HG02798 (cell line): ENCODE measurements around the gene NLRC4.
"Not testable (repeated sequence)": the region's sequence is repeated elsewhere in the genome, so short reads cannot be mapped to it uniquely, and the experiment has no call there.

Source experiments
- ATAC-seq: cut with Tn5 transposase; IDR thresholded peaks from one replicate; pipeline ENCODE4 v1.9.1; 2021; ENCODE audit warnings: mild to moderate bottlenecking; ENCODE audit not compliant: unreplicated experiment, poor library complexity

Gene NLRC4

DNA sequence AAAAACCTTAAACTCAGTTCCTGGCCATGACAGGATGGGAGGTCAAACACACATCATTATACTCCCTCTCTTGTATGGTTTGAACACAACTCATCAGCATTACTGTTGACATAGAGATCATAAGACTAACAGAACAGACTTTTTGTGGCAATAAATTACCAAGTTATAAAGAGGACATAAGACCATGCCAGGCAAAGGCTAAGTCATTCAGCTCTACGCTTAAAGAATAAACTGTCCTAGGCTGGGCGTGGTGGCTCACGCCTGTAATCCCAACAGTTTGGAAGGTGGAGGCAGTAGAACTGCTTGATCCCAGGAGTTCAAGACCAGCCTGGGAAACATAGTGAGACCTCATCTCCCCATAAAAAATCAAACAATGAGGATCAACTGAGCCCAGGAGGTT is 16.4 kb downstream of the NLRC4 start:
- ATAC-seq: no peak

DNA sequence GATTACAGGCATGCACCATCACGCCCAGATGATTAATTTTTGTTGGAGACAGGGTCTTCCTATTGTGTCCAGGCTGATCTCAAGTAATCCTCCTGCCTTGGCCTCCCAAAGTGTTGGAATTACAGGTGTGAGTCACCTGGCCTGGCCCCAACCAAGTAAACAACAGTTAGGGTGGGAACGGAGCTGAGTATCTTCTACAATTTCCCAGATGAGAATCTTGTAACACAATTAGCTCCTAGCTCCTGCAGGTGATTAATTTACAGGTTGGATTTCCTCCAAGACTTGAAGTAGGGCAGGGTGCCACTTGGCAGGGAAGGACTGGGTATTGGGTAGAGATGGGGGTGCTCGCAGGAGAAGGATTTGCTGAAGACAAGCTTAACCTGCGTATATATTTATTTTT is 17.8 kb downstream of the NLRC4 start:
- no peak for ATAC-seq

DNA sequence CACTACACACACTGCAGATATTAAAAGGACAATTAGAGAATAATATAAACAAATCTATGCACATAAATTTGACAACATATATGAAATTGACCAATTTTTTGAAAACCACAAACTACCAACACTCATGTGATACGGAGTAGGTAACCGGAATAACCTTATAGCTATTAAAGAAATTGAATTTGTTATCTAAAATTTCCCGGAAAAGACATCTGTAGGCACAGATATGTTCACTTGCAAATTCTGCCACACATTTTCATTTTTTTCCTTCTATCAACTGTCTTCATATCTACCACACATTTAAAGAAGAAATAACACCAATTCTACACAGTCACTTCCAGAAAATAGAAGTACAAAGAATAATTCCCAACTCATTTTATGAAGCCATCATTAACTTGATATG is 22.4 kb downstream of the NLRC4 start:
- ATAC-seq: no peak

DNA sequence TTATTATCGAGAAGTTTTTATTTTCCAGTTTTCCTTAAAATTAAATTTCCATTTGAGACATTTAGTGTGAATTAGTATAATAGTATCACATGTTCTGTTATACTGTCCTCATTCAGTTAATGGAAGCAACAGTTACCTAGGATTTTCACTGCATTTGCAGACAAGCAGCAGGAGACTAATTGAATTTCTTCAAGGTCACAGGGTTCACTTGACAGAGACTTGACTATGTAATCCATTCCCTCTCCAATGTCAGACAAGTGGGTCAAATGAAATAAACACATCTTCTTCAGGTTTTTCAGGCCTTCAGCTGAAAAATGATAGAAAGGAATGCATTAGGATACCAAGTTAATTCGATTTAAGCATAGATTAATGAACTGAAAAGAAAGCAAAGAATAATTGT is 26.7 kb downstream of the NLRC4 start:
- no peak for ATAC-seq

DNA sequence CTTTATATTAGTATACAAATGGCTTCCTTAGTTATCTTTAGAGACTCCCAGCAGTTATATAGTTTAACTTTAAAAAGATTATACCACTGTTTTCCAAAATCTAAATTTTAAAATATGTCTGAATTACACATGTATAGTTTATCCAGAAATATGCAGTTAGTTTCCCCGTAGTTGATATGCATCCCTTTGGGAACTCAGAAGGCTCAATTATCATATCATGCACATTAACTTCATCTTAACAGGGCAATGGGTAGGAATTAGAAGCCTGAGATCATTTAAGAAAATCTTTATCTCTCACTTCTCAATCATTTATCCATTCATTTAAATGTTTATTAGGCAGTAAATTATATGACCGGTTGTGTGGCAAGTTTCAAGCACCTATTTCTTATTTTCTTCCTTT is 27.2 kb downstream of the NLRC4 start:
- ATAC-seq: no peak

DNA sequence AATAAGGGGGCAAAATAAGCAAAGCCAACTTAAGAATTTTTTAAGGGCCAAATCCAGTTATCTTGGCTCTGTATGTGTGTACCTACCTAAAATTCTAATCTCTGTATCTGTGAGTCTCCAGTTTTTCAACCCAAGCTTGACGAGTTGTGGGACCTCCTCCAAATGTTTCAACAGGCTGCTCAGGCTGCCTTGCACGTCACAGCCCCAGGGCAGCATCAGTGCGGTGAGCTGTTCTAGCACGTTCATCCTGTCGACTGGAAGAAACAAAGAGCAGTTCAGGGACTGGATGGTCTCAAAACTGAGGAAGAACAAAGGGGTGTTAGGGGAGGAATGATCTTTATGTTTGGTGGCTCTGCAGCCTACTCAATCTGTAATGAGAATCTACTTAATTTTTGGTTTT is 29.4 kb downstream of the NLRC4 start:
- no peak for ATAC-seq

DNA sequence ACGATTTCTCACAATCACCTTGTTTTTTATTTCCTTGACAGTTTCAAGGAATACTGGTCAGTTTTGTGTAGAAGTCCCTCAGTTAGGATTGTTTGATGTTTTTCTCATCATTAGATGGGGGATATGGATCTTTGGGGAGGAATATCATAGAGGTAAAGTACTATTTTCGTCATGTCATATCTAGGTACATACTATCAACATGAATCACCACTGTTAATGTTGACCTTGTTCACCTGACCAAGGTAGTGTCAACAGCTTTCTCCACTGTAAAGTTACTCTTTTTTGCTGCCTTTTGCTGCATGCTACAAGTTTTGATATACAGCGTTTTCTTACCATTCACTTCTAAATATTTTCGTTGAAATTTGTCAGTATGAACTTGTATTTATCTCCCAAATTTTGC is 32.7 kb downstream of the NLRC4 start:
- no peak for ATAC-seq

DNA sequence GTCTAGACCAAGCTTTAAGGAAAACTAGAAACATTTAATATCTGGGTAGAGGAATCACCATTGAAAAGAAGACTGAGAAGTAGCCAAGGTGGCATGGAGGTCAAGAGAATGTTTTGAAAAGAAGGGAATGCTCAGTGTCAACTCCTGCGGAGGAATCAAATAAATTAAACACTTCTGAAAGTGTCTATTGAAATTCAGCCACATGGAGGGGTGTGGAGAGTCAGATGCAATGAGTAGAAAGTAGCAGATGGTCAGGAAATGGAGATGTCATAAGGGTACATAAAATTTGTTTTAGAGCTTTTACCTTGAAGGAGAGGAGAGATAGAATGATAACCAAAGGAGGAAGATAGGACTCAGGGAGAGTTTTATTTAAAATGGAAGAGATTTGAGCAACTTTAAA is 35.1 kb downstream of the NLRC4 start:
- ATAC-seq: no peak

DNA sequence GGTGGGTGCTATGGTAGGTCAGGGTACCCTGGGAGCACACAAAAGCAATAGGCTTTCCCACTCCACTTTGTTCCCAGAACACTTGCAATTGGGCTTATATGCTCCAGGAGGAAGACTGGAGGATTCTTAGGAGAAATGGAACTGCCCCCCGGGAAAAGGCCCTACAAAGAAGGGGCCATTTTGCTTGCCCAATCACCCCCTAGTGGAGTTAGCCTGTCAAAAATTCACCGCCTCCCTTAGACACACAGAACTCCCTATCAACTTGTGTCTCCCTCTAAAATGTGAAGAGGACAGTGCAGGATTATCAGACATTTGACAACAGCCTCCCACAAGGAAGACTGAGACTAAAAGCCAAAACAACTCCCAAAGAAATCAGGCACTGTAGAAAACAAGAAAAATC is 36.5 kb downstream of the NLRC4 start:
- ATAC-seq: no peak

DNA sequence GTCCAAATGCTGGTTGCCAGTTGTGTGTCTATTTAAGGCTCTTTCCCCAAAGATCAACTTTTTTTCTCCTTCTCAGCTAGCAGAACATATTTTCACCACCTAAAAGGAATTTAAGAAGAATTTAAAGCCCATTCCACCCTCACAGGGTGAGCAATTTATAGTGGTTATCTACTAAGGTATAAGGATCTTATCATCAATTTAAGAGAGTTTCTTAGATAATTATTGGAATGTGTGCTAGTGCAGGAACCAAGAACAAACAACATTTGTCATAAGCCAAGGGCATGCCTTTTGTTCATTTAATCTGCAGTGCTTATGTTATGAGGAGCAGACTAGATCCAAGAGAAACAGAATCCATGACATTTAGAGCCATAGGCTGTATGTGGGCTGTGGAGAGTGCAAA is 37.2 kb downstream of the NLRC4 start:
- no peak for ATAC-seq

DNA sequence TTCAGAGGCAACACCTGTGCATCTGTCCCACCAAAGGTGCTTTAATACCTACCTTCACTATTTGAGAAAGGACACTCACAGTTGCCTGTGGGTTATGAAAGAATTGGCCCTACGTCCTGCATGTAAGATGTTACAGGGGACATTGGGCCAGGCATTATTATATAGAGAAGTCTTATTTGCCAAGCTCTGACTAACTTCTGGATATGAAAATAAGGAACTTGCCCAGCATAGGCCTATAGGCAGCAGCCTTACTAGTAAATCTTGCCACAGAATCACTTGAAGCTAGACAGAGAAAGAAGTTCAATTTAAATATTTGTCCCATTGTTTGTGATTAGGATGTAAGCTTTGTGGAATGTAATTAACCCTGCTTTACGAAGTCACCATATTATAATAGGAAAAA is 41.7 kb downstream of the NLRC4 start:
- ATAC-seq: no peak

DNA sequence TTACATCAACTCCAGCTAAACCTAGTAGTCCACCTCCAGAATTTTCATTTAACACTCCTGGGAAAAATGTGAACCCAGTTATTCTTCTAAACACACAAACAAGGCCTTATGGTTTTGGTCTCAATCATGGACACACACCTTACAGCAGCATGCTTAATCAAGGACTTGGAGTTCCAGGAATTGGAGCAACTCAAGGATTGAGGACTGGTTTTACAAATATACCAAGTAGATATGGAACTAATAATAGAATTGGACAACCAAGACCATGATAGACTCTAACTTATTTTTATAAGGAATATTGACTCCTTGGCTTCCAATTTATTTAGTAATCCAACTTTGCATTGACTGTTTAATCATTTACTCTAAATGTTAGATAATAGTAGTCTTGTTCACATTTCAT is 44.2 kb downstream of the NLRC4 start:
- ATAC-seq: no peak

DNA sequence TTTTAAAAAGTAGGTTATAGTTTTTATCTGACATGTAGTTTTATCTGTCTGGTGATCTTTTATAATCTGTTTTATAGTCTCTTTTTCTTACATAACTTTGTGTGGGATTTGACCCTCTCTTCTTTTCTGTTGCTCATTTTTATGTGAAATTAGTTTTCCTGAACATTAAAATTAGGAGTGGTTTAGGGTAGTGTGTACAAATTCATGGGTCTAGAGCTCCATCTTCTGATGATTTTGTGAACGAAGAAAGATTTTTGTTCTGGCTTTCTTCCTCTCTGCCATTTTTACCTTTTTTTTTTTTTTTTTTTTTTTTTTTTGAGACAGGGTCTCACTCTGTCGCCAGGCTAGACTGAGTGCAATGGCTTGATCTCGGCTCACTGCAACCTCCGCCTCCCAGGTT is 52.4 kb downstream of the NLRC4 start:
- no peak for ATAC-seq

DNA sequence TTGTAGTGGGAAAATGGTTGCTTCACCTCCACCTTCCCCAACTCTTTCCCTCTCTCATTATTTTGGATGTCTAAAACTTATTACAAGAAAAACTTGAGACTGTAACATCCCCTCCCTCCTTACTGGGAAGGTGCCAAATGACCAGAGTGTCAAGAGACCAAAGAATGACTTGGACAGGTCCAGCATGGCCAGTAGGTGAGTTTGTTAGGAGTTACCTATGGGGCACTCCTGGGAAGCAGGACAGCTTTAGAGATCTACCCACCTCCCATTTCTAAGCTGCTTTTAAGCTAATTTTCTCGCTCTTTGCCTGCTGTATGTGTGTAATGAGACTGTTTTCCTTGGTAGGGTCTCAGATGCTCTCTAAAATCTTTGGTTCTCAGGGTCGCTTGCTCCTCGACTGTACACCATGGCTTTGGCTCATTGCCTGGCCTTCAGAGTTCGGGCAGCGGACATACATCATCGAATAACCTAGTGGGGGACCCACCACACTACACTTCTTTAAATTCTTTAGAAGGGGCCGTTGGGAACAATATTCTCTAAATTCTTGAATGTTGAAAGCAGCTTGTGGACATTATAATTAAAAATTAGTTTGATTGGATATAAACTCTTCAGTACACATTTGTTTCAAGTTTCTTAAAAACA is 53.8 kb downstream of the NLRC4 start:
- no peak for ATAC-seq

DNA sequence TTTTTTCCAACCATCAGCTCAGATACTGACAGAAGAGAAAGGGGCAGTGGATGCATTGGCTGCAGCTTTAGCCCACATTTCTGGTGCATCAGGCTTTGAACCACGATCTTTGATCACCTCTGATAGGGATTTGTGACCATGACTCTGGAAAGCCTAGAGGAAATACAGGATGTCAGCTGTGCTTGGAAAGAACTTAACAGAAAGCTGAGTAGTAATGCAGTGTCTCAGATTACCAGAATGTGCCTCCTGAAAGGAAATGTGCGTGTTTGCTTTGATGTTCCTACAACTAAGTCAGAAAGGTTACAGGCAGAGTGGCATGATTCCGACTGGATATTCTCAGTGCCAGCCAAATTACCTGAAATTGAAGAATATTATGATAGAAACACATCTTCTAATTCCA is 61.3 kb downstream of the NLRC4 start:
- ATAC-seq: not testable (repeated sequence)

DNA sequence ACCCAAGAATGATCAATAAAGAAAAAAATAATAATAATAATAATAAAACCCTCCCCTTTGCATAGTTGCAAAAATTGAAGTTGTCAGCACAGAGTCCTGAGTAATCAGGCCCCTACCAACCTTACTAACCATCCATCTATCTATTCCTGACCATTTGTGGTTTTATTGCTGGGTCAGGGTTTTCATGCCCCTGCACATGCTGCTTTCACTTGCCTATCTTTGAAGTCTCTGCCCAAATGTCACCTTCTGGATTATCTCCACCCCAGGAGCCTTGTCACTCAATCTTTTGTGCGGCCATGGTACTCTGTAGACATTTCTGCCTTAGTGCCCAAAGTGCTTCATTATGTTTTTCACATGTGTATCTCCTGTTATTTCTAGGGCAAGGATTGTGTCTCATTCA is 63.9 kb downstream of the NLRC4 start:
- ATAC-seq: no peak

DNA sequence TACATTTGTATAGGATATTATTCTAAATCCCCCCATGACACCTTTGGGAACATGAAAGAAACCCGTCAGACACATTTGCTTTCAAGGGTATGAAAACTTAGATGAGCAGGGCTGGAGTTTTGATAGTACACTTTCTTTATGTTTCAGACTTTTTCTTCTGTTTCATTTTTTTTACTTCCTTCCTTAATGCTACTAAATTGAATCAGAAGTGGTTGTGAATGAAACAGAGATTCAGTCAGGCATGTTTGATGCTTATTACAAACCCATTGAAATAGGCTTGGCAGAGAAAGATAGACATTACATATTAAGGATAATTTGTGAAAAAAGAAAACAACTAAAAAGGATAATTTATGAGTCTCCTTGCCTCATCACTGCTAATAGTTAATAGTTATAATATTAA is 72.3 kb downstream of the NLRC4 start:
- no peak for ATAC-seq

DNA sequence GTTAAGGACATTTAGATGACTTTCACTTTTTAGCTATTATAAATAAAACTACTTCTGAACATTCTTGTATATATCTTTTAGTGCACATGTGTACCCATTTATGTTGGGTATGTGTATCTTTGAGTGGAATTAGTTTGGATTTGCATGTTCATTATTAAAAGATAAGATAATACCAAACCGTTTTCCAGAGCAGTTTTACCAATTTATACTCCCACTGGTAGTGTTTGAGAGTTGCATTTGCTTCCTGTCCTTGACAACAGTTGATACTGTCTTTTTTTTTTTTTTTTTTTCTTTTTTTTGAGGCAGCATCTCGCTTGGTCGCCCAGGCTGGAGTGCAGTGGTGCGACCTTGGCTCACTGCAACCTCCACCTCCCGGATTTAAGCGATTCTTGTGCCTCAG is 75.7 kb downstream of the NLRC4 start:
- ATAC-seq: no peak

DNA sequence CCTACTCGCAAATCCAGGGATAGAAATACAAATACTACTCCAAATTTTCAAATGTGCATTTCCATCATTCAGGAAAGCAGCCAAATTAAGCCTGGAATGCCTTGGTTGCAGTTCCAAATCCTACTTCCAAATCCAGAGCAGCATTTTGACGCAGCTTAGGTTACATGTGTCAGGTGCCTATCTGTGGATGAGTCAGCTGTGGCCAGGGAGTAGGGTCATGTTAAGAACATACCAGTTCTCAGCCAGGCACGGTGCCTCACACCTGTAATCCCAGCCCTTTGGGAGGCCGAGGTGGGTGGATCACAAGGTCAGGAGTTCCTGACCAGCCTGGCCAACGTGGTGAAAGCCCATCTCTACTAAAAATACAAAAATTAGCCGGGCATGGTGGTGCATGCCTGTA is 82.0 kb downstream of the NLRC4 start:
- no peak for ATAC-seq
